Left lung (tissue), 10 donors: ENCODE results near the gene KRTAP5-9. TPM values are rescaled to one million over a fixed set of nuclear protein-coding genes. Genes with fewer than 3 reads are reported as not detected.
"Not testable (repeated sequence)": the region's sequence is repeated elsewhere in the genome, so short reads cannot be mapped to it uniquely, and the experiment has no call there.

Experiments
- ATAC-seq: fragments of 200-7000 bp; cut with Tn5 transposase; one replicate; pipeline ENCODE4 v1.9.1; 2020; ENCODE audit warnings: moderate library complexity
- DNase-seq, 4 donors: peaks; one replicate each; pipeline ENCODE4 v3.0.0-alpha.2; 2013 to 2020
- H3K27ac ChIP-seq, 2 donors: fragments of 200-600 bp; sonication (generic) in 1 of 2; one replicate each; pipeline versions ENCODE4 v1.5.0 to v1.8.0; 2020 to 2021
- H3K27me3 ChIP-seq, 2 donors: fragments of 200-600 bp; sonication (generic) in 1 of 2; one replicate each; pipeline versions ENCODE4 v1.5.0 to v1.8.0; 2020 to 2021
- H3K36me3 ChIP-seq, 2 donors: fragments of 200-600 bp; sonication (generic) in 1 of 2; one replicate each; pipeline versions ENCODE4 v1.5.0 to v1.8.0; 2020 to 2021
- H3K4me1 ChIP-seq, 2 donors: fragments of 200-600 bp; one replicate each; pipeline ENCODE4 v1.8.0; 2021
- H3K4me3 ChIP-seq, 2 donors: fragments of 200-600 bp; sonication (generic) in 1 of 2; one replicate each; pipeline versions ENCODE4 v1.5.0 to v1.8.0; 2020 to 2021; ENCODE audit warnings: mild to moderate bottlenecking in 1 of 2
- H3K9me3 ChIP-seq, 2 donors: fragments of 200-600 bp; sonication (generic) in 1 of 2; one replicate each; pipeline versions ENCODE4 v1.5.0 to v1.8.0; 2020 to 2021
- intact Hi-C, 2 donors: fragments of 100-400 bp; cut with DNase I; formaldehyde crosslinking; loops; one replicate each; pipeline versions ENCODE4 v1.11.2 to v1.14.2; 2022
- polyA plus RNA-seq, 6 donors: library from polyadenylated mRNA; unstranded; fragments of 120-200 nt; gene quantifications; one replicate each; pipeline ENCODE4 v1.2.1, GENCODE V29; 2013; ENCODE audit not compliant: insufficient read length in 6 of 6
- total RNA-seq, 2 donors: library from RNA; stranded (reverse); fragmentation: NEBNext Ultra II Directional; extraction: Animal tissue kit (Norgen Biotek cat#: 25700); gene quantifications; one replicate each; pipeline ENCODE4 v1.2.1, GENCODE V29; 2021
- donor health status: DM: no; HTN: yes; CAD: no.
- donor health status: DM: no; HTN: no; CAD: no.

Gene KRTAP5-9
- total and polyA plus RNA-seq, 8 donors = 0.20 to 0.52 (median 0.34) TPM

- H3K27ac ChIP-seq, H3K4me3 ChIP-seq, intact Hi-C loops, H3K4me1 ChIP-seq, H3K36me3 ChIP-seq, H3K9me3 ChIP-seq, H3K27me3 ChIP-seq, ATAC-seq: not testable (repeated sequence)
- DNase-seq = peak in 1 of 4 donors; percentile 12
Observed at GRCh38 chr11:71588822-71589545, 40.8 kb downstream of the KRTAP5-9 start.

GRCh38 chr11:71589546-71589920 lies 41.3 kb downstream of the KRTAP5-9 start:
- H3K4me1 ChIP-seq, H3K27me3 ChIP-seq, H3K36me3 ChIP-seq, intact Hi-C loops, ATAC-seq, DNase-seq, H3K27ac ChIP-seq, H3K9me3 ChIP-seq, H3K4me3 ChIP-seq: not testable (repeated sequence)

Other genes with a start within 250 kb of the KRTAP5-9 start
- 100 to 1,000 TPM in 1 of 2 donors, 10 to 100 TPM in 1; 87.9 to 200 TPM for gene DHCR7, start 100.0 kb upstream of the KRTAP5-9 start, total RNA-seq
- gene DHCR7, start 100.0 kb upstream of the KRTAP5-9 start, polyA plus RNA-seq = 10 to 100 TPM; 14.6 to 37.6 (median 25.7) TPM
- gene NADSYN1, start 95.2 kb upstream of the KRTAP5-9 start, total RNA-seq = 10 to 100 TPM; 71.4 to 78.9 TPM
- 10 to 100 TPM; 53.2 to 66.2 (median 58.6) TPM for gene NADSYN1, start 95.2 kb upstream of the KRTAP5-9 start, polyA plus RNA-seq
- gene KRTAP5-7, start 21.2 kb upstream of the KRTAP5-9 start, total RNA-seq = under 1 TPM in 1 of 2 donors, not detected in 1; 0.24 TPM
- under 1 TPM in 2 of 6 donors, not detected in 4; 0.14 to 0.18 TPM for gene KRTAP5-7, start 21.2 kb upstream of the KRTAP5-9 start, polyA plus RNA-seq
- under 1 TPM in 1 of 2 donors, not detected in 1; 0.31 TPM for gene KRTAP5-8, start 10.4 kb upstream of the KRTAP5-9 start, total RNA-seq
- under 1 TPM in 2 of 6 donors, not detected in 4; 0.21 to 0.49 TPM for gene KRTAP5-8, start 10.4 kb upstream of the KRTAP5-9 start, polyA plus RNA-seq
- not detected for gene KRTAP5-10, start 17.1 kb downstream of the KRTAP5-9 start, total RNA-seq
- gene KRTAP5-10, start 17.1 kb downstream of the KRTAP5-9 start, polyA plus RNA-seq = under 1 TPM in 2 of 6 donors, not detected in 4; 0.14 to 0.27 TPM
- not detected for gene KRTAP5-11, start 34.5 kb downstream of the KRTAP5-9 start, total RNA-seq
- under 1 TPM in 3 of 6 donors, not detected in 3; 0.24 to 0.58 (median 0.41) TPM for gene KRTAP5-11, start 34.5 kb downstream of the KRTAP5-9 start, polyA plus RNA-seq